ENCODE results near the gene INPP4A.

The INPP4A gene

DNA sequence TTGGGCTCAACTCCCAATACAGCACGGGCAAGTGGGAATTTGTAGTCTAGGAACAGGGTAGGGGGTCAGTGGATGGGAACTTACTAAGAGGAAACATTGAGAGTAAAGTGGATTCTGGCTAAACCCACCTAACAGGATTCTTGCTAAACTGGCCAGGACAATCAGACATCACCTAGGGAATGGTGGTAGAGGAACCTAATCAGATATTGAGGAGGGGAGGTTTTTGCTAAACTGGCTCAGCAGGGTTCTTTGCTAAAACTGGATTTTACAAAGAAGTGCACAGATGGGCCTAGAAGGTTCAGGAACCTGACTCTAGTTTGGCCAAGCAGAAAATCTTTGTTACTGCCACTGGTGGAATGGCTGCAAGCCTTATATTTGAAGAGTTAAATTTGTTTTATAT, 55.9 kb downstream of the INPP4A start:
- ChIA-PET CTCF (no interaction called here), POLR2A (no interaction called here)
- Histone ChIP-seq H3K27ac (ENCODE audit: extremely low read depth, low read depth, low read length) (no peak overlapping the region), H3K4me1 (ENCODE audit: control insufficient read depth, insufficient read depth, low read length) (peaks cover 15% of the 10 kb centered on the region), H3K9me3 (ENCODE audit: control insufficient read depth, insufficient read depth, low read depth, low read length) (no peaks in the 10 kb centered on the region), H3K4me3 (ENCODE audit: low read depth, low read length) (no peak overlapping the region), H3K36me3 (ENCODE audit: control insufficient read depth in 2 of 2, insufficient read depth in 1 of 2, low read length in 2 of 2) (no peaks in the 10 kb centered on the region)
- TF ChIP-seq, protein P1, sequence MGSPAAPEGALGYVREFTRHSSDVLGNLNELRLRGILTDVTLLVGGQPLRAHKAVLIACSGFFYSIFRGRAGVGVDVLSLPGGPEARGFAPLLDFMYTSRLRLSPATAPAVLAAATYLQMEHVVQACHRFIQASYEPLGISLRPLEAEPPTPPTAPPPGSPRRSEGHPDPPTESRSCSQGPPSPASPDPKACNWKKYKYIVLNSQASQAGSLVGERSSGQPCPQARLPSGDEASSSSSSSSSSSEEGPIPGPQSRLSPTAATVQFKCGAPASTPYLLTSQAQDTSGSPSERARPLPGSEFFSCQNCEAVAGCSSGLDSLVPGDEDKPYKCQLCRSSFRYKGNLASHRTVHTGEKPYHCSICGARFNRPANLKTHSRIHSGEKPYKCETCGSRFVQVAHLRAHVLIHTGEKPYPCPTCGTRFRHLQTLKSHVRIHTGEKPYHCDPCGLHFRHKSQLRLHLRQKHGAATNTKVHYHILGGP (tag by site-specific recombination; IDR thresholded peaks at IDR 0.05), result no peak
- no peak for TF ChIP-seq ZNF704 (tag by site-specific recombination; IDR thresholded peaks at IDR 0.05)
- TF ChIP-seq ZNF664 (tag by site-specific recombination; IDR thresholded peaks at IDR 0.05), result no peak
- TF ChIP-seq SALL2 (tag by site-specific recombination; IDR thresholded peaks at IDR 0.05; ENCODE audit: borderline replicate concordance), result no peak
- no peak for TF ChIP-seq ZNF404 (tag by site-specific recombination; IDR thresholded peaks at IDR 0.05)
- TF ChIP-seq MYNN (tag by site-specific recombination; IDR thresholded peaks at IDR 0.05; ENCODE audit: borderline replicate concordance), result no peak
- TF ChIP-seq ZBTB10 (tag by site-specific recombination; IDR thresholded peaks at IDR 0.05), result no peak

DNA sequence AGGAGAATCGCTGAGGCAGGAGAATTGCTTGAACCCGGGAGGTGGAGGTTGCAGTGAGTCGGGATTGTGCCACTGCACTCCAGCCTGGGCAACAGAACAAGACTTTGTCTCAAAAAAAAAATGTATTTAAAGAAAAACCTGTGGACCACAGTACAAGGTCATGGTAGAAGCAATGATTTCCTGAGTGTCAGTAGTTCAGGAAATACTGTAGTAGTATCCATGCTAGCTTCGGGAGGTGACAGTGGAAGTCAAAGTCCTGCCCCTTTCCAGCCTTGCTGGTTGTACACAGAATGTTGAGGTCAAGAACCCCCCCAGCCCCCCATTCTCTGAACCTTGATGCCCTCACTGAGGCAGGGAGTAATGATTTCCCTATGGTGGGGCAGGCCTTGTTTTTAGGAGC, 56.6 kb downstream of the INPP4A start:
- H3K4me3 ChIP-seq (ENCODE audit: low read depth, low read length), result no peak overlapping the region
- ChIA-PET CTCF (no interaction called here), POLR2A (no interaction called here)
- no peak for TF ChIP-seq ZSCAN18 (tag by site-specific recombination; IDR thresholded peaks at IDR 0.05)
- no peak for TF ChIP-seq ZNF510 (tag by site-specific recombination; IDR thresholded peaks at IDR 0.05; ENCODE audit: insufficient replicate concordance)
- TF ChIP-seq ZNF518A (tag by site-specific recombination; conservative IDR thresholded peaks at IDR 0.05; ENCODE audit: low read depth), result no peak
- no peak for TF ChIP-seq ZNF114 (tag by site-specific recombination; IDR thresholded peaks at IDR 0.05)
- TF ChIP-seq ZFP69B (tag by site-specific recombination; IDR thresholded peaks at IDR 0.05), result no peak
- H3K9me3 ChIP-seq (ENCODE audit: control insufficient read depth, insufficient read depth, low read depth, low read length), result no peaks in the 10 kb centered on the region
- H3K27ac ChIP-seq (ENCODE audit: extremely low read depth, low read depth, low read length), result no peak overlapping the region
- peaks cover 17% of the 10 kb centered on the region for H3K4me1 ChIP-seq (ENCODE audit: control insufficient read depth, insufficient read depth, low read length)
- H3K36me3 ChIP-seq (ENCODE audit: control insufficient read depth in 2 of 2, insufficient read depth in 1 of 2, low read length in 2 of 2), result no peaks in the 10 kb centered on the region

All from HEK293 (cell line).